GM12873 (cell line): ENCODE results near the gene MTLN.

Experiments used
- TF ChIP-seq, protein P1 (sequence below): IDR thresholded peaks from 2 replicates; pipeline ENCODE4 v1.5.1; 2012; ENCODE audit warnings: low read depth, mild to moderate bottlenecking, moderate library complexity, low read length, control low read depth; ENCODE audit not compliant: insufficient read depth; ENCODE audit errors: missing control alignments

Gene MTLN

DNA sequence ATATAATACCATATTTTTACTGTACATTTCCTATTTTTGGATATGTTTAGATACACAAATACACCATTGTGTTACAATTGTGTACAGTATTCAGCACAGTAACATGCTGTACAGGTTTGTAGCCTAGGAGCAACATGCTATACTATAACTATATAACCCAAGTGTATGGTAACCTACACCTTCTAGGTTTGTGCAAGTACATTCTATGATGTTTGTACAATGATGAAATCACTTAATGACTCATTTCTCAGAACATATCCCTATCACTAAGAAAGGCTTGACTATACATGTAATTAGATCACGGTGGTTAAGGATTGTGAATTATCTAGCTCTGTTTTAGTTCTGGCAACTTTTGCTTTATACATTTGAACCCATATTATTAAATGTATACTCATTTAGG lies 38.8 kb downstream of the MTLN start:
- TF ChIP-seq, protein P1, sequence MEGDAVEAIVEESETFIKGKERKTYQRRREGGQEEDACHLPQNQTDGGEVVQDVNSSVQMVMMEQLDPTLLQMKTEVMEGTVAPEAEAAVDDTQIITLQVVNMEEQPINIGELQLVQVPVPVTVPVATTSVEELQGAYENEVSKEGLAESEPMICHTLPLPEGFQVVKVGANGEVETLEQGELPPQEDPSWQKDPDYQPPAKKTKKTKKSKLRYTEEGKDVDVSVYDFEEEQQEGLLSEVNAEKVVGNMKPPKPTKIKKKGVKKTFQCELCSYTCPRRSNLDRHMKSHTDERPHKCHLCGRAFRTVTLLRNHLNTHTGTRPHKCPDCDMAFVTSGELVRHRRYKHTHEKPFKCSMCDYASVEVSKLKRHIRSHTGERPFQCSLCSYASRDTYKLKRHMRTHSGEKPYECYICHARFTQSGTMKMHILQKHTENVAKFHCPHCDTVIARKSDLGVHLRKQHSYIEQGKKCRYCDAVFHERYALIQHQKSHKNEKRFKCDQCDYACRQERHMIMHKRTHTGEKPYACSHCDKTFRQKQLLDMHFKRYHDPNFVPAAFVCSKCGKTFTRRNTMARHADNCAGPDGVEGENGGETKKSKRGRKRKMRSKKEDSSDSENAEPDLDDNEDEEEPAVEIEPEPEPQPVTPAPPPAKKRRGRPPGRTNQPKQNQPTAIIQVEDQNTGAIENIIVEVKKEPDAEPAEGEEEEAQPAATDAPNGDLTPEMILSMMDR = no peak

DNA sequence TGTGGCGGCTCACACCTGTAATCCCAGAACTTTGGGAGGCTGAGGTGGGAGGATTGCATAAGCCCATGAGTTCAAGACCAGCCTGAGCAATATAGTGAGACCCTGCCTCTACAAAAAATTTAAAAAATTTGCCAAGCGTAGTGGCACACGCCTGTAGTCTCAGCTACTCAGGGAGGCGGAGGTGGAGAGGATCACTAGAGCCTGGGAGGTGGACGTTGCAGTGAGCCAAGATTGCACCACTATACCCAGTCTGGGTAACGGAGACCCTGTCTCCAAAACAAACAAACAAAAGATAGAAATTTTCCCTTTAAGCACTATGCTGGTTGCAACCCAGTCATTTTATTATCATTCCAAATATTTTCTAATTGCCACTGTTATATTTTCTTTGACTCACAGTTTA lies 39.8 kb downstream of the MTLN start:
- TF ChIP-seq, protein P1 = no peak

DNA sequence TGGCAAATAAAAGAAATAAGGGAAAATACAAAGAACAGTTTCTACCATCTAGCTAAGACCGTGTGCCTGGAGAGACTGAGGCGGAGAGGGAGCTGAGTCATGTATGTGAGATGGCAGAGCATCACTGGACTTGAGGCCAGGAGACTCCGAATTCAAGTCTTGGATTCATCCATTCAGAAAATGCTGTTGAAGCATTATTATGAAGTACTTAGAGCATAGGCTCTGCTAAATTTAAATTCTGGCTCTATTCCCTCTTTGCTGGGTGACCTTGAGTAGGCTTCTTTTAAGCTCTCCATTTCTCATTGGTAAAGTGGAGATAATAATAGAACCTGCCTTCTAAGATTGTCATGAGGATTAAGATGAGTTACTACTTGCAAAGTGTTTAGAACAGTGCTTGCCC lies 42.2 kb downstream of the MTLN start:
- TF ChIP-seq, protein P1 = no peak

DNA sequence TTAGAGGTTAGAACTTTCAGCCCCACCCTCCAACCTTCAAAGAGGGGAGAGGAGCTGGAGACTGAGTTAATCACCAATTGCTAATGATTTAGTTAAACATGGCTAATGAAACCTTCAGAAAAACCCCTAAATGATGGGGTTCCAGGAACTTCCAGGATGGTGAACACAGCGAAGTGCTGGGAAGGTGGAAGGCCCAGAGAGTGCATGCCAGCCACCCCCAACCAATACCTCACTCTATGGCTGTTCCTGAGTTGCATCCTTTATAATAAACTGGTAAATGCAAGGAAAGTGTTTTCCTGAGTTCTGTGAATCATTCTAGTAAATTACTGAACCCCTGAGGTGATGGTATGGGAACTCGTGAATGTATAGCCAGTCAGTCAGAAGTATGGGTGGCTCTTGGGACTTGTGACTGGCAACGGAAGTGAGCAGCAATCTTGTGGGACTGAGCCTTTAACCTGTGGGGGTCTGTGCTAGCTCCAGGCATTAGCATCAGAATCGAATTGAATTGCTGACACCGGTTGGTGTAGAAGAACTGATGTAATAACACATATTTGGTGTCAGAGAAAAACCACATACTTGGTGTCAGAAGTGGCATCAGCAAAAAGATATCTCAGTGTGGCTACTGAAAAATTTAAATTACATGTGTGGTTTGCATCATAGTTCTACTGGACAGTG lies 44.9 kb downstream of the MTLN start:
- TF ChIP-seq, protein P1 = no peak

DNA sequence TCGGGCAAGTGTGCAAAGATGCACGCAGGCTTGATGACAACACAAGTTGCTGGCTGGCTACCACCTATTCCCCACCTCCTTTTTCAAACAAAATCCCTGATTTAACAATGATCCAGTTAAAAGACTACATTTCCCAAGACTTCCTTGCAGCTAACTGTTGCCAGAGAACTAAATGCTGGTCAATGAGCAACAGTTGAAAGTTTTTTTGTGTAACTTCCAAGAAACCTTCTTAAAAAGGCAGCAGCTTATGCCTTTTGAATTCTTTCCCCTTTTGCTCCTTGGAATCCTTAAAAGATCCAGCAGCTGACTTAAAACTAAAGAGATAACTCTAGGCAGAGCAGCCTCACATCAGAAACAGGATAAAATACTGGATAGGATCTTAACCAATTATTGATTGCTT lies 46.1 kb downstream of the MTLN start:
- TF ChIP-seq, protein P1 = no peak
